Limb (tissue), 2 donors: ENCODE results near the gene ZNF284.
A peak's percentile ranks its signal among the peaks of the same experiment; 100 is the strongest.
"Not testable (repeated sequence)": the region's sequence is repeated elsewhere in the genome, so short reads cannot be mapped to it uniquely, and the experiment has no call there.

Experiments
- DNase-seq, 2 donors: peaks; one replicate each; pipeline ENCODE4 v3.0.0-alpha.2; 2016; ENCODE audit errors: extremely low spot score in 2 of 2

The ZNF284 gene

DNA sequence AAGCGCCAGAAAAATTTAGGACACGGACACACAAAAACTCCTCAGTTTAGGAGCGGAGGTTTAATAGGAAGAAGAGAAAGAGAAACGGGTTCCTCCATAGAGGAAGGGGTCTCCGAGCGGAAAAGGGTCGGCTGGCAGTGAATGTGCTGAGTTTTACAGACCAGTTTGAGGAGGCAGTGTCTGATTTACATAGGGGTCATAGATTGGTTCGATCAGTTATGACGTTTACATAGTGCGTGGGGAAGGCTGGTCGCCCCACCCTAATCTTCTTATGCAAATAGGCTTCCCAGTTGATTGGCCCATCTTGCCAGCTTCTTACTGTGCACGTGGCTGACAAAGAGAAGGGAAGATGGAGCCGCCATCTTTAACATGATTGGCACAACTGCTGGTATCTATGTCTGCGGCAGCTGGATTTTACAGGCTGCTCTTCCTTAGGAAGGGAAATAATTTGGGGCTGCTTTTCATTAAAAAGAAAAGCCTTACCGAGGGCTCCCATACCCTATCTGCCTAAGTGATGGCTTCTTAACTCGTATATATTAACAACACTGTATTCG is 40.0 kb downstream of the ZNF284 start:
- DNase-seq = peak; percentile 47 to 53

DNA sequence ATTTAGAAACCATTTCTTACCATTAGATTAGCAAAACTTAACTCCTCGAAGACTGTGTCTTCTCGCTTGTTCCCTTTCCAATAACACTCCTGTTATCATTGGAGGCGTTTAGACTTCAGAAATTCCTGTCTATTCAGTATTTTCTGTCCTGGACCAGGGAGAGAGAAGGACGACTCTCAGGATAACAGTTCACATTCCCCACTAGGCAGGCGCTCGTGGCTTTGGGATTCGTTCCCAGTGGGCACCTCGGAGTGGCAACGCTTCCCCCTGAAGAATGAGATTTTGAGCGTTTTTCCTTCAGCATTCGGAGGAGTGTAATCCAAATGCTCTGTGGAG is 40.8 kb downstream of the ZNF284 start:
- DNase-seq = no peak

DNA sequence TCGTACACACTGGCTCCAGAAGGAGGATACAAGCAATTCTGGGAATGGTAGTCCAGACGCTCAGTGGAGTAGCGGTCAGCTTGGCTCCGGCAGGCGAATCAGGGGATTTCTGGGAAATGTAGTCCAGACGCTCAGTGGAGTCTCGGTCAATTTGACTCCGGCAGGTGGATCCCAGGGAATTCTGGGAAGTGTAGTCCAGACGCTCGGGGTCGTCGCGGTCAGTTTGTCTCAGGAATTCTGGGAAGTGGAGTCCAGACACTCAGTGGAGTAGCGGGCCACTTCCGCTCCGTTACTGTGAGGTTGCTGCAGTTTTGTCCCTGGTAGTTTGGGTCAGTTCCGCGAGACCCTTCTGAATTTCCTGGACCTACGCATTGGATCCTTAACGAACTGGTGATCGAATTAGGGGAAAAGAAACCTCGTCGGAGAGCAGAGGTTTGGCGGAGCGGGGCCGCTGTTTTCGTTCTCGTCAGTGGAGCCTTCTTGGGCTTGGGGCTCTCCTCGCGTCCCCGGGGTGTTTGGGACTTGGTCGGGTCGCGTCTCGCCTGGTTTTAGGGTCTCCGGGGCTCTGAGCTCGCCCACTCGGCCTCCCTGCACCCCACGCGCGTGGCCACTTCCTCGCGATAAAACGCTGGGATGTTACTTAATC is 41.3 kb downstream of the ZNF284 start, which contains the start of gene ZNF225:
TSS of gene ZNF225 (plus strand) at position 262 of the 646 bp plus-strand sequence. CDS start 2,429 bp downstream, outside the sequence.
- peak; percentile 94 to 99 for DNase-seq

DNA sequence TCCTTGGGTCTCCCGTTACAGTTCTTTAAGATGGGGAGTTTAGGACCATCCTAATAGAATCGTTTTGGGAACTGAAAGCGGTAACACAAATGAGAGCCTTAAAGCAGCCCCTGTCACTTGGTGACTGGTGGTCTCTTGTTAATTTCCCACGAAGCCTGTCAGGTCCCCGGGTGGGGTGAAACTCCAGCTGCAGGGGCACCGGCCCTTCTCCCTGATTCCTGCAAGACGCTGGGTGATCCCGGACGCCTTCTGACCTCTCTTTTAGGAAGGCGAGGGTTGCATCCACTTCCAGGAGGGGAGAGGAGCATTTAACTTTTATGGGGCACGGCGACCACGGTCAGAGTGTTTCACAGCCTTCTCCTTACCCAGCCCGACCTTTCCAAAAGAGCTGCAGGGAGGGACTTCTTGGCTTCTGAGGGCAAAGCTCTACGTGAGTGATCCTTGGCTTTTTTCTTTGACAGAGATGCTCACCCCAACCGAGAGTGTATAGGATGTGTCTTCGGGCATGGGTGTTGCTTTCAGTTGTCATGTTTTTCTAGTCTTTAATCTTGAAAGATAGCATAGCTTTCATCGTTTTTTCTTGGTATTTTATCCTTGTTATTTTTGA is 41.9 kb downstream of the ZNF284 start:
- no peak for DNase-seq

DNA sequence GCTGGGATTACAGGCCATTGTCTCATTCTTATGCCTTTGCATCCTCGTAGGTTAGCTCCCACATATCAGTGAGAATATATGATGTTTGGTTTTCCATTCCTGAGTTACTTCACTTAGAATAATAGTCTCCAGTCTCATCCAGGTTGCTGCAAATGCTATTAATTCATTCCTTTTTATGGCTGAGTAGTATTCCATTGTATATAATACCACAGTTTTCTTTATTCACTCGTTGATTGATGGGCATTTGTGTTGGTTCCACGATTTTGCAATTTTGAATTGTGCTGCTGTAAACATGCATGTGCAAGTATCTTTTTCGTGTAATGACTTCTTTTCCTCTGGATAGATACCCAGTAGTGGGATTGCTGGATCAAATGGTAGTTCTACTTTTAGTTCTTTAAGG is 49.2 kb downstream of the ZNF284 start:
- not testable (repeated sequence) for DNase-seq

DNA sequence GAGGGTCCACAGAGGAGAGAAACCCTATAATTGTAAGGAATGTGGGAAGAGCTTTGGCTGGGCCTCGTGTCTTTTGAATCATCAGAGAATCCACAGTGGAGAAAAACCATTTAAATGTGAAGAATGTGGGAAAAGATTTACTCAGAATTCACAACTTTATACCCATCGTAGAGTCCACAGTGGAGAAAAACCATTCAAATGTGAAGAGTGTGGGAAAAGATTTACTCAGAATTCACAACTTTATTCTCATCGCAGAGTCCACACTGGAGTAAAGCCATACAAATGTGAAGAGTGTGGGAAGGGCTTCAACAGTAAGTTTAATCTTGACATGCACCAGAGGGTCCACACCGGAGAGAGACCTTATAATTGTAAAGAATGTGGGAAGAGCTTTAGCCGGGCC is 60.0 kb downstream of the ZNF284 start:
- no peak for DNase-seq
